SK-N-SH (cell line): ENCODE data around the gene HP1BP3. TPM values are rescaled to one million over a fixed set of nuclear protein-coding genes. Genes with fewer than 3 reads are reported as not detected.

Experiments
- CTCF ChIA-PET: fragments of 300-600, 350-600 bp; formaldehyde crosslinking; extraction: SDS; loops from one replicate; lab custom pipeline; 2021; lab: Yijun Ruan, JAX
- POLR2A ChIA-PET: fragments of 350-600 bp; sonication (Branson Sonifier 250); formaldehyde crosslinking; extraction: SDS; loops from one replicate; lab custom pipeline; 2020; ENCODE audit warnings: antibody characterized with exemption, inconsistent platforms; lab: Yijun Ruan, JAX
- DNase-seq: peaks from one replicate; pipeline ENCODE4 v3.0.0; 2012
- H2AFZ ChIP-seq: fragments of 200-600 bp; sonication (generic); 2 replicates; pipeline ENCODE4 v1.8.1; 2016; ENCODE audit warnings: antibody characterized with exemption, mild to moderate bottlenecking, low read depth
- H3F3A ChIP-seq: fragments of 200-600 bp; sonication (generic); replicated peaks from 2 replicates; pipeline ENCODE3; 2016; ENCODE audit warnings: antibody characterized with exemption, mild to moderate bottlenecking; ENCODE audit not compliant: insufficient read depth
- H3K27ac ChIP-seq, 2 experiments: fragments of 200-500 bp in 1 of 2; fragments of 200-600 bp in 1 of 2; sonication (Bioruptor generic) in 1 of 2; sonication (generic), shearing (Covaris generic) in 1 of 2; 2 replicates each; pipeline versions ENCODE4 v1.5.1 to v1.6.1; 2014 to 2016; ENCODE audit warnings: low read depth in 2 of 2, inconsistent platforms in 1 of 2, low read length in 1 of 2, mild to moderate bottlenecking in 1 of 2, mixed read lengths in 1 of 2
- H3K27me3 ChIP-seq: fragments of 200-600 bp; sonication (generic), shearing (Covaris generic); 2 replicates; pipeline ENCODE4 v1.6.1; 2016; ENCODE audit warnings: mixed run types; ENCODE audit not compliant: insufficient read depth
- H3K36me3 ChIP-seq, 2 experiments: fragments of 200-500 bp in 1 of 2; fragments of 200-600 bp in 1 of 2; sonication (Bioruptor generic) in 1 of 2; sonication (generic) in 1 of 2; replicated peaks in 1 of 2; 2 replicates each; pipeline versions ENCODE3 to v1.5.1; 2014 to 2016; ENCODE audit warnings: low read length in 1 of 2, mild to moderate bottlenecking in 1 of 2; ENCODE audit not compliant: insufficient read depth in 2 of 2, control insufficient read depth in 1 of 2
- H3K4me1 ChIP-seq, 2 experiments: fragments of 200-500 bp in 1 of 2; fragments of 200-600 bp in 1 of 2; sonication (Bioruptor generic) in 1 of 2; sonication (generic), shearing (Covaris generic) in 1 of 2; 2 replicates each; pipeline versions ENCODE4 v1.5.1 to v1.6.1; 2014 to 2016; ENCODE audit warnings: low read depth in 1 of 2, low read length in 1 of 2, mixed run types in 1 of 2; ENCODE audit not compliant: insufficient read depth in 2 of 2, control insufficient read depth in 1 of 2
- H3K4me2 ChIP-seq: fragments of 200-600 bp; sonication (generic), shearing (Covaris generic); 2 replicates; pipeline ENCODE4 v1.6.1; 2017; ENCODE audit warnings: mixed run types
- H3K4me3 ChIP-seq, 2 experiments: fragments of 200-500 bp in 1 of 2; fragments of 200-600 bp in 1 of 2; sonication (Bioruptor generic) in 1 of 2; sonication (generic), shearing (Covaris generic) in 1 of 2; 2 replicates each; pipeline versions ENCODE4 v1.5.1 to v1.8.1; 2014 to 2016; ENCODE audit warnings: low read depth in 2 of 2, inconsistent platforms in 1 of 2, low read length in 1 of 2, mild to moderate bottlenecking in 1 of 2, mixed read lengths in 1 of 2, moderate library complexity in 1 of 2
- H3K79me2 ChIP-seq: fragments of 200-600 bp; sonication (generic); 2 replicates; pipeline ENCODE4 v1.8.1; 2017; ENCODE audit warnings: mild to moderate bottlenecking; ENCODE audit not compliant: insufficient read depth
- H3K9ac ChIP-seq: fragments of 200-600 bp; sonication (generic); 2 replicates; pipeline ENCODE4 v1.6.1; 2017; ENCODE audit warnings: mixed run types
- H3K9me2 ChIP-seq: fragments of 200-600 bp; sonication (generic); 2 replicates; pipeline ENCODE4 v1.6.1; 2017; ENCODE audit warnings: mixed run types
- H3K9me3 ChIP-seq: fragments of 200-600 bp; sonication (generic); 2 replicates; pipeline ENCODE4 v1.6.1; 2017; ENCODE audit warnings: mixed run types, mild to moderate bottlenecking, moderate library complexity
- H4K20me1 ChIP-seq: fragments of 200-600 bp; sonication (generic); 2 replicates; pipeline ENCODE4 v1.6.1; 2017; ENCODE audit warnings: mild to moderate bottlenecking, mixed run types; ENCODE audit not compliant: insufficient read depth
- CHD2 ChIP-seq: fragments of 150-350 bp; IDR thresholded peaks from 2 replicates; pipeline ENCODE4 v1.6.1; 2018; ENCODE audit warnings: low read length; ENCODE audit not compliant: partially characterized antibody
- EP300 ChIP-seq, 2 experiments: IDR thresholded peaks; 2 replicates each; pipeline versions ENCODE4 v1.4.0 to v1.6.1; 2012; ENCODE audit warnings: borderline replicate concordance in 1 of 2, low read depth in 1 of 2, low read length in 1 of 2
- FOSL2 ChIP-seq: IDR thresholded peaks from 2 replicates; pipeline ENCODE4 v1.4.0; 2012; ENCODE audit warnings: low read depth, mild to moderate bottlenecking, moderate library complexity, borderline replicate concordance
- FOXM1 ChIP-seq: IDR thresholded peaks from 2 replicates; pipeline ENCODE4 v1.4.0; 2012; ENCODE audit warnings: low read depth, mild to moderate bottlenecking
- IRF3 ChIP-seq: fragments of 150-350 bp; IDR thresholded peaks from 2 replicates; pipeline ENCODE4 v1.6.1; 2016; ENCODE audit warnings: mild to moderate bottlenecking, low read depth, low read length
- JUND ChIP-seq: IDR thresholded peaks from 2 replicates; pipeline ENCODE4 v1.4.0; 2012
- MEF2A ChIP-seq: IDR thresholded peaks from 2 replicates; pipeline ENCODE4 v1.4.0; 2012; ENCODE audit warnings: low read depth, borderline replicate concordance
- PBX3 ChIP-seq: IDR thresholded peaks from 2 replicates; pipeline ENCODE4; 2012
- POLR2AphosphoS5 ChIP-seq: IDR thresholded peaks from 2 replicates; pipeline ENCODE4 v1.6.1; 2012; ENCODE audit warnings: low read depth, low read length
- RAD21 ChIP-seq: IDR thresholded peaks from 2 replicates; pipeline ENCODE4 v1.6.1; 2012; ENCODE audit warnings: mild to moderate bottlenecking, low read length
- RFX5 ChIP-seq: IDR thresholded peaks from 2 replicates; pipeline ENCODE4 v1.6.1; 2012; ENCODE audit warnings: mild to moderate bottlenecking, improper control_type of control experiment, low read length
- RXRA ChIP-seq: IDR thresholded peaks from 2 replicates; pipeline ENCODE4 v1.4.0; 2012; ENCODE audit warnings: low read depth, mild to moderate bottlenecking, borderline replicate concordance
- SIN3A ChIP-seq: IDR thresholded peaks from 2 replicates; pipeline ENCODE4 v1.6.1; 2012; ENCODE audit warnings: low read depth, mild to moderate bottlenecking, low read length, moderate library complexity, borderline replicate concordance
- SMC3 ChIP-seq: IDR thresholded peaks from 2 replicates; pipeline ENCODE4 v1.6.1; 2012; ENCODE audit warnings: low read depth, low read length, improper control_type of control experiment
- TCF12 ChIP-seq: IDR thresholded peaks from 2 replicates; pipeline ENCODE4 v1.4.0; 2012
- TEAD4 ChIP-seq: IDR thresholded peaks from 2 replicates; pipeline ENCODE4 v1.4.0; 2012; ENCODE audit warnings: mild to moderate bottlenecking, borderline replicate concordance; ENCODE audit not compliant: insufficient read depth
- USF2 ChIP-seq: fragments of 150-350 bp; IDR thresholded peaks from 2 replicates; pipeline ENCODE4 v1.6.1; 2017; ENCODE audit warnings: antibody characterized with exemption, low read length, low read depth, borderline replicate concordance
- WGBS: methylation state at CpG from one replicate; pipeline ENCODE4 v1.1.6; 2017; ENCODE audit warnings: low lambda C conversion rate; 5-methylcytosine and 5-hydroxymethylcytosine counted together
- polyA plus RNA-seq, 3 experiments: library from polyadenylated mRNA; depleted of rRNA; stranded (reverse); fragments of >200 nt; gene quantifications; 2 replicates each; pipeline ENCODE4 v1.2.3, GENCODE V29; 2012
- TF ChIP-seq, protein P1 (sequence below): IDR thresholded peaks from 2 replicates; pipeline ENCODE4 v1.4.0; 2012; ENCODE audit warnings: low read depth, borderline replicate concordance
- TF ChIP-seq, protein P2 (sequence below): IDR thresholded peaks from 2 replicates; pipeline ENCODE4 v1.4.0; 2012; ENCODE audit warnings: low read depth, borderline replicate concordance

Gene HP1BP3
- polyA plus RNA-seq, 1 of the 3 experiments (the other 2 are of a cell fraction) = 236 TPM

DNA sequence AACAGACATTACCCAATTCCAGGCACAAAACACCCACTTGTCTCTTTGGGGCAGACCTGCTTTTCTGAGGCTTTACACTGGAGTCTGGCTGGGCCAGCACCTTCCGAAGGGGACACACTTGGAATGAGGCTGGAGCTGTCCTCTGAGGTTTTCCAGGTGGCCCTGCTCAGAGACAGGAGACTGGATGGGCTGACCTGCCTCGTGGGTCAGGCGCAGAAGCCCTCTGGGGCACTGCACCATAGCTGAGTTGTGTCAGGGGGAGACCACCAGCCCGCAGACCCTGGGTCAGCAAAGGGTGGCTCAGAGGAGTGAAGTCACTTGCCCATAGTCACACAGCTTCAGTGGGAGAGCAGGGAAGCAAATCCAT is 56.4 kb downstream of the HP1BP3 start:
- H3K4me3 ChIP-seq = no peak overlapping the region
- CTCF ChIA-PET = interaction anchor here (0.6 to 2.0 kb wide), 5 partner anchors 13 to 603 kb away, joined by 3 to 9 read pairs (median 3); partner anchors contain the start of gene KIF17

GRCh38 chr1:20729990-20730689 is 57.0 kb downstream of the HP1BP3 start:
- peak; percentile 29 for DNase-seq
- Histone ChIP-seq H3K27me3 (no peaks in the 10 kb centered on the region), H2AFZ (no peak overlapping the region), H3K9ac (no peak overlapping the region), H3K79me2 (no peaks in the 10 kb centered on the region; the same call in 1 of the 2 replicates), H3K9me2 (no peaks in the 10 kb centered on the region), H3K4me2 (no peak overlapping the region), H3K36me3 (peaks cover 0 to 1% of the 10 kb centered on the region in 2 experiments), H3F3A (peaks cover 21% of the 10 kb centered on the region), H3K4me3 (no peak overlapping the region), H3K9me3 (no peaks in the 10 kb centered on the region), H3K27ac (no peak overlapping the region), H4K20me1 (no peaks in the 10 kb centered on the region), H3K4me1 (peaks cover 7 to 17% of the 10 kb centered on the region in 2 experiments; a peak in 2 of 4 replicates)
- 84% methylated on average over 15 of the region's 19 CpGs for WGBS
- no peak for TF ChIP-seq CHD2
- TF ChIP-seq POLR2AphosphoS5 = no peak
- no peak for TF ChIP-seq FOSL2
- TF ChIP-seq FOXM1 = no peak
- no peak for TF ChIP-seq TEAD4
- no peak for TF ChIP-seq JUND
- TF ChIP-seq USF2 = no peak
- no peak for TF ChIP-seq RFX5
- TF ChIP-seq PBX3 = no peak
- TF ChIP-seq TCF12 = no peak
- CTCF ChIA-PET = interaction anchor here (0.6 to 1.6 kb wide), 3 partner anchors 12 to 137 kb away, joined by 3 to 4 read pairs (median 3); partner anchors contain the start of gene KIF17
- POLR2A ChIA-PET = no interaction called here

More for the DNA sequence above, 56.4 kb downstream of the HP1BP3 start:
- Histone ChIP-seq H3K4me2 (no peak overlapping the region), H3K9me3 (no peaks in the 10 kb centered on the region), H3K27me3 (no peaks in the 10 kb centered on the region), H3K9ac (no peak overlapping the region), H3K27ac (no peak overlapping the region), H3K36me3 (peaks cover 0 to 7% of the 10 kb centered on the region in 2 experiments), H3K9me2 (no peaks in the 10 kb centered on the region), H3F3A (peaks cover 21% of the 10 kb centered on the region), H4K20me1 (no peaks in the 10 kb centered on the region), H2AFZ (no peak overlapping the region), H3K79me2 (no peaks in the 10 kb centered on the region; the same call in 1 of the 2 replicates), H3K4me1 (peaks cover 7 to 17% of the 10 kb centered on the region in 2 experiments; a peak in 2 of 4 replicates)
- WGBS = 84% methylated on average over 4 of the region's 4 CpGs
- POLR2A ChIA-PET = no interaction called here
- TF ChIP-seq RAD21 (no peak), RXRA (no peak), SMC3 (no peak), MEF2A (no peak), CHD2 (no peak), IRF3 (no peak), EP300 (IDR thresholded peaks at IDR 0.05; ENCODE audit: borderline replicate concordance in 1 of 2, low read depth in 1 of 2, low read length in 1 of 2) (no peak), SIN3A (no peak)
- TF ChIP-seq, protein P1, sequence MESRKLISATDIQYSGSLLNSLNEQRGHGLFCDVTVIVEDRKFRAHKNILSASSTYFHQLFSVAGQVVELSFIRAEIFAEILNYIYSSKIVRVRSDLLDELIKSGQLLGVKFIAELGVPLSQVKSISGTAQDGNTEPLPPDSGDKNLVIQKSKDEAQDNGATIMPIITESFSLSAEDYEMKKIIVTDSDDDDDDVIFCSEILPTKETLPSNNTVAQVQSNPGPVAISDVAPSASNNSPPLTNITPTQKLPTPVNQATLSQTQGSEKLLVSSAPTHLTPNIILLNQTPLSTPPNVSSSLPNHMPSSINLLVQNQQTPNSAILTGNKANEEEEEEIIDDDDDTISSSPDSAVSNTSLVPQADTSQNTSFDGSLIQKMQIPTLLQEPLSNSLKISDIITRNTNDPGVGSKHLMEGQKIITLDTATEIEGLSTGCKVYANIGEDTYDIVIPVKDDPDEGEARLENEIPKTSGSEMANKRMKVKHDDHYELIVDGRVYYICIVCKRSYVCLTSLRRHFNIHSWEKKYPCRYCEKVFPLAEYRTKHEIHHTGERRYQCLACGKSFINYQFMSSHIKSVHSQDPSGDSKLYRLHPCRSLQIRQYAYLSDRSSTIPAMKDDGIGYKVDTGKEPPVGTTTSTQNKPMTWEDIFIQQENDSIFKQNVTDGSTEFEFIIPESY = no peak
- TF ChIP-seq, protein P2, sequence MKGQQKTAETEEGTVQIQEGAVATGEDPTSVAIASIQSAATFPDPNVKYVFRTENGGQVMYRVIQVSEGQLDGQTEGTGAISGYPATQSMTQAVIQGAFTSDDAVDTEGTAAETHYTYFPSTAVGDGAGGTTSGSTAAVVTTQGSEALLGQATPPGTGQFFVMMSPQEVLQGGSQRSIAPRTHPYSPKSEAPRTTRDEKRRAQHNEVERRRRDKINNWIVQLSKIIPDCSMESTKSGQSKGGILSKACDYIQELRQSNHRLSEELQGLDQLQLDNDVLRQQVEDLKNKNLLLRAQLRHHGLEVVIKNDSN = no peak
- peak; percentile 28 for DNase-seq
